ENCODE data around the gene SLC1A7.

SLC1A7 gene

GRCh38 chr1:53038566-53038965 is 103.9 kb downstream of the SLC1A7 start:
- no peak overlapping the region for H3K4me3 ChIP-seq (ENCODE audit: low read depth, low read length)
- TF ChIP-seq CTCF (IDR thresholded peaks at IDR 0.05; ENCODE audit: low read depth, low read length) (no peak), MYC (IDR thresholded peaks at IDR 0.05; ENCODE audit: low read depth, low read length) (no peak), POLR2A (IDR thresholded peaks at IDR 0.05; ENCODE audit: extremely low read depth, insufficient read length) (no peak), MAX (IDR thresholded peaks at IDR 0.05; ENCODE audit: low read depth, low read length) (no peak)
- no peak for DNase-seq (ENCODE audit: low read depth)

Data from NB4 (cell line).